Mesenchymal stem cell (in vitro differentiated cells and primary cell): Measurements from ENCODE around the gene ANKRD12.

Source experiments
- DNase-seq: peaks from one replicate; pipeline ENCODE4 v3.0.0-alpha.2; 2013
- H2AFZ ChIP-seq: one replicate; pipeline ENCODE4 v1.6.1; 2013; ENCODE audit warnings: low read depth, mild to moderate bottlenecking, control low read depth, inconsistent platforms, low read length, moderate library complexity
- H2AK5ac ChIP-seq: 2 replicates; pipeline ENCODE4 v1.6.1; 2013; ENCODE audit warnings: low read length, moderate library complexity, mild to moderate bottlenecking, inconsistent platforms; ENCODE audit not compliant: severe bottlenecking
- H2BK120ac ChIP-seq: one replicate; pipeline ENCODE4 v1.6.1; 2013; ENCODE audit warnings: low read depth, mild to moderate bottlenecking, inconsistent platforms, low read length, moderate library complexity
- H2BK12ac ChIP-seq, 2 experiments: one replicate each; pipeline ENCODE4 v1.6.1; 2013; ENCODE audit warnings: inconsistent platforms in 2 of 2, low read length in 2 of 2, mild to moderate bottlenecking in 2 of 2, moderate library complexity in 2 of 2, control low read depth in 1 of 2
- H2BK15ac ChIP-seq: one replicate; pipeline ENCODE4 v1.6.1; 2013; ENCODE audit warnings: mild to moderate bottlenecking, low read depth, inconsistent platforms; ENCODE audit not compliant: poor library complexity, severe bottlenecking
- H2BK5ac ChIP-seq: 2 replicates; pipeline ENCODE4 v1.6.1; 2013; ENCODE audit warnings: low read depth, mild to moderate bottlenecking, low read length, control low read depth, inconsistent platforms; ENCODE audit not compliant: poor library complexity, severe bottlenecking
- H3K14ac ChIP-seq, 2 experiments: one replicate each; pipeline ENCODE4 v1.6.1; 2013; ENCODE audit warnings: inconsistent platforms in 2 of 2, low read length in 2 of 2, control low read depth in 1 of 2, mild to moderate bottlenecking in 1 of 2, moderate library complexity in 1 of 2
- H3K18ac ChIP-seq, 2 experiments: one replicate each; pipeline ENCODE4 v1.6.1; 2013; ENCODE audit warnings: inconsistent platforms in 2 of 2, low read length in 2 of 2, control low read depth in 1 of 2, low read depth in 1 of 2, mild to moderate bottlenecking in 1 of 2
- H3K23ac ChIP-seq, 2 experiments: one replicate each; pipeline ENCODE4 v1.6.1; 2013; ENCODE audit warnings: inconsistent platforms in 2 of 2, low read length in 2 of 2, mild to moderate bottlenecking in 2 of 2, moderate library complexity in 2 of 2, control low read depth in 1 of 2
- H3K27ac ChIP-seq: 2 replicates; pipeline ENCODE4 v1.5.1; 2013; ENCODE audit warnings: mild to moderate bottlenecking, moderate library complexity, low read length, control low read depth, inconsistent platforms; ENCODE audit not compliant: poor library complexity, severe bottlenecking
- H3K27me3 ChIP-seq, 2 experiments: 2 replicates each; pipeline versions ENCODE4 v1.6.1 to v1.7.0; 2013; ENCODE audit warnings: low read length in 2 of 2, mild to moderate bottlenecking in 2 of 2, moderate library complexity in 2 of 2, control low read depth in 1 of 2, inconsistent platforms in 1 of 2; ENCODE audit not compliant: control insufficient read depth in 1 of 2, insufficient read depth in 1 of 2
- H3K36me3 ChIP-seq, 2 experiments: 2 replicates each; pipeline versions ENCODE4 v1.6.1 to v1.7.0; 2013; ENCODE audit warnings: low read length in 2 of 2, control low read depth in 1 of 2, inconsistent platforms in 1 of 2, low read depth in 1 of 2, mild to moderate bottlenecking in 1 of 2; ENCODE audit not compliant: insufficient read depth in 2 of 2, control insufficient read depth in 1 of 2
- H3K4ac ChIP-seq, 2 experiments: one replicate each; pipeline ENCODE4 v1.6.1; 2013; ENCODE audit warnings: inconsistent platforms in 2 of 2, low read length in 2 of 2, mild to moderate bottlenecking in 2 of 2, moderate library complexity in 2 of 2, control low read depth in 1 of 2, low read depth in 1 of 2
- H3K4me1 ChIP-seq: 2 replicates; pipeline ENCODE4 v1.6.1; 2013; ENCODE audit warnings: low read depth, low read length, control low read depth; ENCODE audit not compliant: control insufficient read depth, insufficient read depth
- H3K4me2 ChIP-seq: 2 replicates; pipeline ENCODE4 v1.6.1; 2013; ENCODE audit warnings: low read length, mild to moderate bottlenecking, inconsistent platforms; ENCODE audit not compliant: poor library complexity, severe bottlenecking
- H3K4me3 ChIP-seq, 2 experiments: 2 replicates each; pipeline versions ENCODE4 v1.5.1 to v1.7.0; 2013; ENCODE audit warnings: low read length in 2 of 2, mild to moderate bottlenecking in 2 of 2, control low read depth in 1 of 2, low read depth in 1 of 2; ENCODE audit not compliant: insufficient read depth in 1 of 2
- H3K79me1 ChIP-seq: replicated peaks from 2 replicates; pipeline ENCODE4 v1.6.1; 2013; ENCODE audit warnings: mild to moderate bottlenecking, control low read depth, low read length, inconsistent platforms; ENCODE audit not compliant: poor library complexity, severe bottlenecking
- H3K9ac ChIP-seq: 2 replicates; pipeline ENCODE4 v1.7.0; 2013; ENCODE audit warnings: mild to moderate bottlenecking, low read length, moderate library complexity
- H3K9me3 ChIP-seq: 2 replicates; pipeline ENCODE4 v1.7.0; 2013; ENCODE audit warnings: mild to moderate bottlenecking, low read length; ENCODE audit not compliant: control insufficient read depth
- H4K8ac ChIP-seq: one replicate; pipeline ENCODE4 v1.6.1; 2013; ENCODE audit warnings: inconsistent platforms, mild to moderate bottlenecking, low read length, moderate library complexity
- H4K91ac ChIP-seq: one replicate; pipeline ENCODE4 v1.6.1; 2013; ENCODE audit warnings: mild to moderate bottlenecking, low read length, inconsistent platforms
- WGBS: methylation state at CpG from one replicate; pipeline ENCODE4 v1.1.7; 2013; ENCODE audit warnings: mixed read lengths; 5-methylcytosine and 5-hydroxymethylcytosine counted together

The ANKRD12 gene

DNA sequence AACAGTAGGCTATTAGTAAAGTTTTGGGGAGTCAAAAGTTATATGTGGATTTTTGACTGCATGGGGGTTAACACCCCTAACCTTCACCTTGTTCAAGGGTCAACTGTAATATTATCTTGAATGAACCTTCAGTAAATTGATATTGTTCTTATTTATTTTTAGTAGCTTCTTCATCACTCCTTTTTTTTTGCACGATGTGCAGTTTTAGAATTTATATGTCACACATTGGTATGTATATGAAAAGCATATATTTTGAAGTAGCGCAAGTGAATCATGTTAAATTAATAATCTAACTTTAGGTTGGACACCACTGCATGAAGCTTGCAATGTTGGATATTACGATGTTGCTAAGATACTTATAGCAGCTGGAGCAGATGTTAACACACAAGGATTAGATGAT is 79.9 kb downstream of the ANKRD12 start:
- 99% methylated on average over 3 of the region's 3 CpGs for WGBS
- H3K9ac ChIP-seq: no peak overlapping the region
- no peak overlapping the region for H2AK5ac ChIP-seq
- no peak overlapping the region for H2BK5ac ChIP-seq
- peaks cover 3% of the 10 kb centered on the region for H3K9me3 ChIP-seq
- no peak overlapping the region for H4K8ac ChIP-seq
- H3K27me3 ChIP-seq: no peaks in the 10 kb centered on the region
- H2BK15ac ChIP-seq: no peak overlapping the region
- no peak overlapping the region for H2BK120ac ChIP-seq
- H3K4me3 ChIP-seq: no peak overlapping the region
- no peaks in the 10 kb centered on the region for H3K4me1 ChIP-seq
- DNase-seq: no peak
- H2AFZ ChIP-seq: no peak overlapping the region
- H3K4me2 ChIP-seq: no peak overlapping the region
- peaks cover 3 to 99% of the 10 kb centered on the region in 2 experiments for H3K36me3 ChIP-seq
- no peak overlapping the region for H3K27ac ChIP-seq
- H4K91ac ChIP-seq: no peak overlapping the region
- peaks cover 3% of the 10 kb centered on the region for H3K79me1 ChIP-seq
- no peak overlapping the region for H3K4ac ChIP-seq
- H3K18ac ChIP-seq: no peak overlapping the region
- H3K23ac ChIP-seq: no peak overlapping the region
- no peak overlapping the region for H3K14ac ChIP-seq
- no peak overlapping the region for H2BK12ac ChIP-seq

DNA sequence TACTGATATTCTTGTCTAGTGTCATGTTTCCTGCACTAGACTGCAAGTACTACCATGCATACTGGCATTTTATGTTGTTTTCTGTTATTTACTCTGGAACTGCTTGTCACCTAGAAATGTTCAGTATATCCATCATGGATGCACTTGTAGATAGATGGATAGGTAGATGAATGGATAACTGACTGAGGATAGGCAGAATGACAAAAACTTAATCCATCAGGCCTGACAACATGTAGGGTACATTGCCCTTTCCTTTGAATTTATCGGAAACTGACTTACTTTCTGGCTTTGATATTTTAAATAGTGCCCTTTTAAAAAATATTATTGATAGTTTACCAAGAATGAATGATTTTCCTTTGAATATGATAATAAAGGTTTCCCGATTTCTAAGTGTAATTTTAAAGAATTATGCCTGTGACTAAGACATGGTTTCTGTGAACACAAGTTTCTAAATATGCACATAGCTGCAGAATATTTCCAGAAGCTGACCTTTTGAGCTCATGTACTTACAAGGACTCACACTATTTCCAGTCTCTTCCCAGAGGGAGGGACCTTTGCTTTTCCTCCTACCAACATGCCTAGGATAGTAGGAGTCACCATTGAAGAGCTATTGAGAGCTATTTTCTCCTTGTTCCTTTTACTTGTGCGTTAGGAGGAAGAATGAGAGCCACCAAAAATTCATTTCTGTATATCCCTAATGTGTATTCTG is 81.3 kb downstream of the ANKRD12 start:
- Histone ChIP-seq H3K27ac (no peak overlapping the region), H4K91ac (no peak overlapping the region), H3K36me3 (peaks cover 3 to 99% of the 10 kb centered on the region in 2 experiments), H3K27me3 (no peaks in the 10 kb centered on the region), H3K4ac (no peak overlapping the region), H2AFZ (no peak overlapping the region), H2BK15ac (no peak overlapping the region), H3K18ac (no peak overlapping the region), H3K23ac (no peak overlapping the region), H3K79me1 (peaks cover 3% of the 10 kb centered on the region), H3K9me3 (peaks cover 3% of the 10 kb centered on the region), H2BK12ac (no peak overlapping the region), H3K4me3 (no peak overlapping the region), H3K4me2 (no peak overlapping the region), H2BK120ac (no peak overlapping the region), H3K14ac (no peak overlapping the region), H3K4me1 (no peaks in the 10 kb centered on the region), H2BK5ac (no peak overlapping the region), H3K9ac (no peak overlapping the region), H4K8ac (no peak overlapping the region), H2AK5ac (no peak overlapping the region)
- WGBS: no CpG with 5 or more reads among the region's 3 CpGs
- DNase-seq: peak; percentile 47

DNA sequence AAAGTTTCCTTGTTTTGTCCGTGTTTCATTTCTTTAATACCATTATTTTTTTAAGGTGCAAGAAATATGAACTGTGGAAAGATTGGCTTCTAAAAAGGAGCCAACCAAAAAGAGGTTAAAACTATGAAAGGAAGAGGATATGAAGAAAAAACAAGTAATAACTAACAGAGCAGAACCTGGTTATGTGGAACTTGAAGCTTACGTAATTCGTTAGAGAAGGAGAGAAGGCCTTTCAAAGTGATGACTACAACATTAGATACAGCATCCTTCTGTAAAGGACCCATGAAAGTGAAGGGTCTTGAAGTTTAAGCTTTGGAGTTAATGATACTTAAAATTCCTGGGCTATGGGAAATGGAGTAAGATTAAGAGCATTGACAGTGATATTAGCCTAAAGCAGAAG is 84.5 kb downstream of the ANKRD12 start:
- Histone ChIP-seq H3K36me3 (peaks cover 3 to 99% of the 10 kb centered on the region in 2 experiments), H2AK5ac (no peak overlapping the region), H2BK120ac (no peak overlapping the region), H2BK12ac (no peak overlapping the region), H3K27ac (peak overlapping the region; percentile 67), H3K14ac (no peak overlapping the region), H3K9ac (no peak overlapping the region), H4K8ac (no peak overlapping the region), H4K91ac (no peak overlapping the region), H3K79me1 (peaks cover 4% of the 10 kb centered on the region), H3K4me1 (no peaks in the 10 kb centered on the region), H3K27me3 (no peaks in the 10 kb centered on the region), H2AFZ (no peak overlapping the region), H3K18ac (no peak overlapping the region), H2BK15ac (no peak overlapping the region), H3K4me2 (no peak overlapping the region), H3K4ac (no peak overlapping the region), H3K4me3 (no peak overlapping the region), H2BK5ac (no peak overlapping the region), H3K9me3 (no peaks in the 10 kb centered on the region), H3K23ac (no peak overlapping the region)
- DNase-seq: no peak
- 100% methylated on average over 2 of the region's 3 CpGs for WGBS

DNA sequence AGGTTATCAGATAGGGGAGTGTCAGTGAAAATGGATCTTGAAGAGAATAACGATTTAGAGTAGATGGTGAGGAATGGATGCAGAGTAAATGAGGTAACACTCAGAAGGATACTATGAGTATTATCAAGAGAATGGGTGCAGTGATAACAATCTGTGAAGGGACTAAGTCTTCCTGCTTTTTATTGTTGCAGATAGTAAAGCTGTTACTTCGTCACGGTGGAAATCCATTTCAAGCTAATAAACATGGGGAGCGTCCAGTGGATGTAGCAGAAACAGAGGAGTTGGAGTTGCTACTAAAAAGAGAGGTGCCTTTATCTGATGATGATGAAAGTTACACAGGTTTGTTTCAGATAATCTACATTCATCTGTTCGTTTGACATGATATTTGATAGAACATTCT is 85.1 kb downstream of the ANKRD12 start:
- H3K9me3 ChIP-seq: no peaks in the 10 kb centered on the region
- no peak overlapping the region for H3K9ac ChIP-seq
- peaks cover 4% of the 10 kb centered on the region for H3K79me1 ChIP-seq
- H2BK12ac ChIP-seq: no peak overlapping the region
- peaks cover 3 to 99% of the 10 kb centered on the region in 2 experiments for H3K36me3 ChIP-seq
- peak overlapping the region; percentile 69 for H3K27ac ChIP-seq
- H3K18ac ChIP-seq: no peak overlapping the region
- no peak overlapping the region for H2AFZ ChIP-seq
- no peaks in the 10 kb centered on the region for H3K27me3 ChIP-seq
- H3K4me3 ChIP-seq: no peak overlapping the region
- no peak overlapping the region for H3K23ac ChIP-seq
- no peak for DNase-seq
- no peak overlapping the region for H3K14ac ChIP-seq
- H2BK5ac ChIP-seq: no peak overlapping the region
- H4K8ac ChIP-seq: no peak overlapping the region
- H3K4ac ChIP-seq: no peak overlapping the region
- no peak overlapping the region for H2BK120ac ChIP-seq
- no peaks in the 10 kb centered on the region for H3K4me1 ChIP-seq
- no peak overlapping the region for H2BK15ac ChIP-seq
- H2AK5ac ChIP-seq: peak overlapping the region; percentile 31
- H3K4me2 ChIP-seq: no peak overlapping the region
- 87% methylated on average over 4 of the region's 5 CpGs for WGBS
- H4K91ac ChIP-seq: no peak overlapping the region
